Breast epithelium (tissue), 3 donors: ENCODE data around the gene BAX.

Experiments used
- CTCF ChIP-seq, 3 donors: fragments of 450-650 bp; IDR thresholded peaks; one replicate each; pipeline ENCODE4 v1.5.1; 2016 to 2017; ENCODE audit warnings: antibody characterized with exemption in 3 of 3, mild to moderate bottlenecking in 3 of 3, moderate library complexity in 3 of 3
- POLR2AphosphoS5 ChIP-seq, 3 donors: sonication (generic); formaldehyde crosslinking; IDR thresholded peaks; one replicate each; pipeline ENCODE4 v1.6.1; 2017; ENCODE audit warnings: antibody characterized with exemption in 3 of 3

DNA sequence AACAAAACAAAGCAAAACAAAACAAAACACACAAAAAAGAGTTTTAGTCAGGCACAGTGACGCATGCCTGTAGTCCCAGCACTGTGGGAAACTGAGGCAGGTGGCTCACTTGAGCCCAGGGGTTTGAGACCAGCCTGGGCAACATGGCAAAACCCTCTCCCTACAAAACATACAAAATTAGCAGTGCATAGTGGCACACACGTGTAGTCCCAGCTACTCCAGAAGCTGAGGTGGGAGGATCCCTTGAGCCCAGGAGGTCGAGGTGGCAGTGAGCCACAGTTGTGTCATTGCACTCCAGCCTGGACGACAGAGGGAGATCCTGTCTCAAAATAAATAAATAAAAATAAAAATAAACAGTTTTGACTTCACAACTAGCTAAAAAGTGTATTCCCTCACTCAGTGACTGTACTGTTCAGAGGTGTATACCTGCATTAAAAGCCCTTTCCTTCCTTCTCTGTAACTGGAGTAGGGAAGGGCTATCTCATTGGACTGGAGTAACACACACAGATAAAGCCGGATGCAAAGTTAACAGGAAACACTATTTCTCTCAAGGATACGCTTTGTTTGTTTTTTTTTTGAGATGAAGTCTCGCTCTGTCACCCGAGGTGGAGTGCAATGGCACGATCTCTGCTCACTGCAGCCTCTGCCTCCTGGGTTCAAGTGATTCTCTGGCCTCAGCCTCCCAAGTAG is 3.7 kb upstream of the BAX start:
- no peak for TF ChIP-seq CTCF (IDR thresholded peaks at IDR 0.05)
- no peak for TF ChIP-seq POLR2AphosphoS5 (IDR thresholded peaks at IDR 0.05)
